Measurements from ENCODE around the gene USP32. TPM values are rescaled to one million over a fixed set of nuclear protein-coding genes. Genes with fewer than 3 reads are reported as not detected.
A peak's percentile ranks its signal among the peaks of the same experiment; 100 is the strongest.
"Not testable (repeated sequence)": the region's sequence is repeated elsewhere in the genome, so short reads cannot be mapped to it uniquely, and the experiment has no call there.

The USP32 gene
- 32.8 and 36.2 TPM in 2 replicates for total RNA-seq (2014; rRNA removed)
- polyA plus RNA-seq (2012), result 26.4 TPM

GRCh38 chr17:60392042-60392844 lies at the start of gene USP32:
Gene USP32 (minus strand): TSS chr17:60392133. CDS start chr17:60391939, 194 bp downstream.
- DNase-seq (ENCODE audit: low read depth), result peak; percentile 98

- no peak for DNase-seq (ENCODE audit: low read depth)
These were observed 47.6 kb upstream of the USP32 start for GRCh38 chr17:60439501-60439900.

GRCh38 chr17:60436676-60437075 lies 44.7 kb upstream of the USP32 start:
- no peak for DNase-seq (ENCODE audit: low read depth)

GRCh38 chr17:60435244-60436167 lies 43.6 kb upstream of the USP32 start:
- DNase-seq (ENCODE audit: low read depth), result peak; percentile 86

GRCh38 chr17:60433021-60433997 lies 41.4 kb upstream of the USP32 start:
- DNase-seq (ENCODE audit: low read depth), result not testable (repeated sequence)

GRCh38 chr17:60430561-60430960 lies 38.6 kb upstream of the USP32 start:
- DNase-seq (ENCODE audit: low read depth), result not testable (repeated sequence)

- DNase-seq (ENCODE audit: low read depth), result not testable (repeated sequence)
These were observed 36.6 kb upstream of the USP32 start for GRCh38 chr17:60428491-60428890.

- DNase-seq (ENCODE audit: low read depth), result no peak
These were observed 34.7 kb upstream of the USP32 start for GRCh38 chr17:60426596-60426995.

- no peak for DNase-seq (ENCODE audit: low read depth)
These were observed 33.7 kb upstream of the USP32 start for GRCh38 chr17:60425626-60426025.

- DNase-seq (ENCODE audit: low read depth), result no peak
These were observed 31.9 kb upstream of the USP32 start for GRCh38 chr17:60423865-60424264.

GRCh38 chr17:60422162-60422665 lies 30.3 kb upstream of the USP32 start, which contains the start of gene CHCT1:
Gene CHCT1 (plus strand): TSS chr17:60422489. CDS start chr17:60422593, 104 bp downstream.
- no peak for DNase-seq (ENCODE audit: low read depth)

- peak; percentile 45 for DNase-seq (ENCODE audit: low read depth)
These were observed 29.6 kb upstream of the USP32 start for GRCh38 chr17:60421273-60422161.

GRCh38 chr17:60419875-60420274 lies 27.9 kb upstream of the USP32 start:
- not testable (repeated sequence) for DNase-seq (ENCODE audit: low read depth)

- DNase-seq (ENCODE audit: low read depth), result not testable (repeated sequence)
These were observed 27.1 kb upstream of the USP32 start for GRCh38 chr17:60419003-60419402.

- DNase-seq (ENCODE audit: low read depth), result no peak
These were observed 24.5 kb upstream of the USP32 start for GRCh38 chr17:60416368-60416925.

GRCh38 chr17:60415146-60415545 lies 23.2 kb upstream of the USP32 start:
- no peak for DNase-seq (ENCODE audit: low read depth)

GRCh38 chr17:60412701-60413100 lies 20.8 kb upstream of the USP32 start:
- no peak for DNase-seq (ENCODE audit: low read depth)

GRCh38 chr17:60410001-60410400 lies 18.1 kb upstream of the USP32 start:
- DNase-seq (ENCODE audit: low read depth), result no peak

GRCh38 chr17:60406887-60407286 lies 15.0 kb upstream of the USP32 start:
- DNase-seq (ENCODE audit: low read depth), result no peak

Data from LHCN-M2 (cell line).